ENCODE results near the gene UPK3B. TPM values are rescaled to one million over a fixed set of nuclear protein-coding genes. Genes with fewer than 3 reads are reported as not detected.
"Not testable (repeated sequence)": the region's sequence is repeated elsewhere in the genome, so short reads cannot be mapped to it uniquely, and the experiment has no call there.

UPK3B gene
- total RNA-seq, 2 experiments from 2014 or later = 0.52 TPM; not detected in 1

GRCh38 chr7:76551992-76552391 is 41.6 kb downstream of the UPK3B start:
- Mint-ChIP-seq H3K36me3 (ENCODE audit: low read depth) (peaks cover 15% of the 10 kb centered on the region), H3K4me1 (ENCODE audit: low read depth) (peaks cover 32% of the 10 kb centered on the region)
- H3K4me3 Mint-ChIP-seq; intact Hi-C loops (cut with micrococcal nuclease); DNase-seq; H3K9me3 Mint-ChIP-seq; CTCF ChIA-PET; H3K27ac Mint-ChIP-seq; H3K27me3 Mint-ChIP-seq (ENCODE audit: low read depth): not testable (repeated sequence)

DNA sequence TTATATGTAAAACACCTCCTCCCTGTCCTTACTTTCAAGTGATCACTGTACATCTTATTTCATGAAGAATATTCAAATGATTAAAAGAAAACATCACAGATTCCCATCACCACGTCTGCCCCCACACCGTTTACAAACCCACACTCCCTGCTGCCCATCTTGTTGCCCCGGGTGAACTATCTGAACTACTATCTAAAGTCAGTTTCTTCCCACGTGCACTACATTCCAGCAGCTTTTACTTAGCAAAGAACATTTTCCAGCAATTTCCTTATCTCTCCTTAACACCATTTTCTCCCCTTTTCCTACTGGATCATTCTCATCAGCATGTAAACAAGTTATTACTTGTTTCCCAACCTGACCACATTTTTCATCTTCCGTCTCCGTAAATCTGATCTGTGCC is 49.3 kb downstream of the UPK3B start:
- H3K4me3 Mint-ChIP-seq; intact Hi-C loops (cut with micrococcal nuclease); H3K9me3 Mint-ChIP-seq; CTCF ChIA-PET; DNase-seq; H3K27me3 Mint-ChIP-seq (ENCODE audit: low read depth); H3K27ac Mint-ChIP-seq: not testable (repeated sequence)
- peaks cover 26% of the 10 kb centered on the region for H3K36me3 Mint-ChIP-seq (ENCODE audit: low read depth)
- H3K4me1 Mint-ChIP-seq (ENCODE audit: low read depth) = peaks cover 35% of the 10 kb centered on the region

- CTCF ChIA-PET, DNase-seq: not testable (repeated sequence)
Observed at GRCh38 chr7:76560157-76560556, 49.8 kb downstream of the UPK3B start.

GRCh38 chr7:76561342-76561741 is 51.0 kb downstream of the UPK3B start:
- H3K27me3 Mint-ChIP-seq (ENCODE audit: low read depth); H3K9me3 Mint-ChIP-seq; intact Hi-C loops (cut with micrococcal nuclease); DNase-seq; CTCF ChIA-PET; H3K4me3 Mint-ChIP-seq; H3K27ac Mint-ChIP-seq: not testable (repeated sequence)
- H3K36me3 Mint-ChIP-seq (ENCODE audit: low read depth) = peaks cover 29% of the 10 kb centered on the region
- peaks cover 31% of the 10 kb centered on the region for H3K4me1 Mint-ChIP-seq (ENCODE audit: low read depth)

More at GRCh38 chr7:76560157-76560556, 49.8 kb downstream of the UPK3B start:
- H3K4me3 Mint-ChIP-seq; H3K9me3 Mint-ChIP-seq; H3K27ac Mint-ChIP-seq; H3K27me3 Mint-ChIP-seq (ENCODE audit: low read depth); intact Hi-C loops (cut with micrococcal nuclease): not testable (repeated sequence)
- Mint-ChIP-seq H3K36me3 (ENCODE audit: low read depth) (peaks cover 22% of the 10 kb centered on the region), H3K4me1 (ENCODE audit: low read depth) (peaks cover 30% of the 10 kb centered on the region)

DNA sequence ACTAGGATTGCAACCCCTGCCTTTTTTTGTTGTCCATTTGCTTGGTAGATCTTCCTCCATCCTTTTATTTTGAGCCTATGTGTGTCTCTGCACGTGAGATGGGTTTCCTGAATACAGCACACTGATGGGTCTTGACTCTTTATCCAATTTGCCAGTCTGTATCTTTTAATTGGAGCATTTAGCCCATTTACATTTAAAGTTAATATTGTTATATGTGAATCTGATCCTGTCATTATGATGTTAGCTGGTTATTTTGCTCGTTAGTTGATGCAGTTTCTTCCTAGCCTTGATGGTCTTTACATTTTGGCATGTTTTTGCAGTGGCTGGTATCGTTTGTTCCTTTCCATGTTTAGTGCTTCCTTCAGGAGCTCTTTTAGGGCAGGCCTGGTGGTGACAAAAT is 54.6 kb downstream of the UPK3B start:
- H3K27me3 Mint-ChIP-seq (ENCODE audit: low read depth); H3K9me3 Mint-ChIP-seq; H3K4me3 Mint-ChIP-seq; intact Hi-C loops (cut with micrococcal nuclease); CTCF ChIA-PET; H3K27ac Mint-ChIP-seq; DNase-seq: not testable (repeated sequence)
- H3K36me3 Mint-ChIP-seq (ENCODE audit: low read depth) = peaks cover 28% of the 10 kb centered on the region
- peaks cover 24% of the 10 kb centered on the region for H3K4me1 Mint-ChIP-seq (ENCODE audit: low read depth)

Other genes with a start within 250 kb of the UPK3B start
- 100 to 1,000 TPM; 106 to 115 TPM for gene HSPB1, start 207.9 kb upstream of the UPK3B start, total RNA-seq
- 10 to 100 TPM; 95.3 to 96.9 TPM for gene YWHAG, start 151.6 kb upstream of the UPK3B start, total RNA-seq
- gene SSC4D, start 100.9 kb upstream of the UPK3B start, total RNA-seq = under 1 TPM; 0.57 to 0.62 TPM
- 10 to 100 TPM; 26.6 to 32.6 TPM for gene ZP3, start 85.6 kb upstream of the UPK3B start, total RNA-seq
- 10 to 100 TPM; 17.9 to 22.0 TPM for gene DTX2, start 48.8 kb upstream of the UPK3B start, total RNA-seq
- under 1 TPM in 1 of 2 experiments, not detected in 1; 0.12 TPM for gene SPDYE16, start 32.7 kb downstream of the UPK3B start, total RNA-seq
- 10 to 100 TPM; 34.4 to 38.7 TPM for gene POMZP3, start 116.7 kb downstream of the UPK3B start, total RNA-seq